Prostate gland (tissue), 2 donors: ENCODE measurements around the gene NAA15.

Experiments
- CTCF ChIP-seq, 4 experiments: fragments of 200-600 bp in 2 of 4; fragments of 450-650 bp in 2 of 4; sonication (generic) in 2 of 4; IDR thresholded peaks; 1 replicate in 3 of 4; 2 replicates in 1 of 4; pipeline ENCODE4 v1.5.1; 2016 to 2019; ENCODE audit warnings: antibody characterized with exemption in 4 of 4, mild to moderate bottlenecking in 2 of 4, moderate library complexity in 2 of 4
- POLR2A ChIP-seq: fragments of 450-650 bp; IDR thresholded peaks from one replicate; pipeline ENCODE4 v1.6.1; 2016; ENCODE audit warnings: antibody characterized with exemption, mild to moderate bottlenecking
- POLR2AphosphoS5 ChIP-seq: sonication (generic); formaldehyde crosslinking; IDR thresholded peaks from one replicate; pipeline ENCODE4 v1.6.1; 2017; ENCODE audit warnings: antibody characterized with exemption

GRCh38 chr4:139401368-139401767 is 100.1 kb downstream of the NAA15 start:
- TF ChIP-seq POLR2A (no peak), CTCF (IDR thresholded peaks at IDR 0.05) (no peak), POLR2AphosphoS5 (no peak)
